SH-SY5Y (cell line): ENCODE results near the gene MRM2.

ENCODE experiments used
- GATA2 ChIP-seq: IDR thresholded peaks from 2 replicates; pipeline ENCODE4 v1.6.1; 2011; ENCODE audit warnings: mild to moderate bottlenecking, low read depth, low read length
- GATA3 ChIP-seq: IDR thresholded peaks from 2 replicates; pipeline ENCODE4 v1.6.1; 2011; ENCODE audit warnings: low read depth, mild to moderate bottlenecking, low read length, moderate library complexity

Gene MRM2

DNA sequence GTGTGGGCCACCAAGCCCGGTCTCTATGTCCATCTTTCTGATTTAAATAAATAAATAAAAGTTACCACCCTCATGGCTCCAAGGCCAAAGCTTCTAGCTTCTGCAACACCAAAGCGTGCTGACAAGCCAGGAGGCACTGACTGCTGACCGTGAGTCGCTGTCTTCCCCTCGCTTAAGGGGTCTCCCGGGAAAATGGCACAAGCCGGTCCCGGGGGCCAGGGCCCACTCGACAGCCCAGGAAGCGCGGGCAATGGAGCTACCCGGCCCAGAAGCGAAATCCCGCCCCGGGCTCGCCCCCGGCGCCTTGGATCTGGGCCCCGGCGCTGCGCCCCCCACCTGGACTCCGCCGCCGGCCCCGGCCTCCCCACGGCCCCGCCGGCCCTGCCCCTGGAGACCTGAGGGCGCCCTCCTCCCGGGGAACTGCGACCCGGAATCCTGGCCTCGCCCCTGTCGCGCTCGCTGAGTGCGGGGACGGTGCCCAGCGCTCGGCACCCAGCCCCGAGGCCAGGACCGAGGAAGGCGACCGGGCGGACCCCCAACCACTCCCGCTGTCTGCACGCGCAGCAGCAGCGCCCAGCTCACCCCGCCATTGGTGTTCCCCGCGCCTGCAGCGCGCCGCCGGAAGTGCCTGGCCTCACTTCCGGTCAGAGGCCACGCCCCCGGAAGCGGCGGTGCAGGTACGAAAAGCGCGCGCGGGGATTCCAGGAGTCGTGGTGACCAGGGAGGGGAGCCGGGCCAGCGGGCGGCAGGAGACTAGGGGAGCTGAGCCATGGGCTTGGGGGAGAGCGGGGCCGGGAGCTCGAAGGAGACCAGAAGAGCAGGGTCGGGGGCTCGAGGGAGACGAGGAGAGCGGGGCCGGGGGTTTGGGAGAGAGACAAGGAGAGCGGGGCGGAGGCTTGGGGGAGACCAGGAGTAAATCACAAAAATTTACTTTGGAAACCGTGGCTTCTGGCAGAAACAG lies at the start of gene MRM2, which contains the start of gene NUDT1:
Gene MRM2, minus strand, starts transcription at position 626 of the 961 bp plus-strand sequence. Its CDS starts 36 bp downstream, at position 590.
Gene NUDT1, plus strand, starts transcription at position 647 of the 961 bp plus-strand sequence. CDS start 2,349 bp downstream, outside the sequence.
- TF ChIP-seq GATA3, result no peak
- no peak for TF ChIP-seq GATA2

DNA sequence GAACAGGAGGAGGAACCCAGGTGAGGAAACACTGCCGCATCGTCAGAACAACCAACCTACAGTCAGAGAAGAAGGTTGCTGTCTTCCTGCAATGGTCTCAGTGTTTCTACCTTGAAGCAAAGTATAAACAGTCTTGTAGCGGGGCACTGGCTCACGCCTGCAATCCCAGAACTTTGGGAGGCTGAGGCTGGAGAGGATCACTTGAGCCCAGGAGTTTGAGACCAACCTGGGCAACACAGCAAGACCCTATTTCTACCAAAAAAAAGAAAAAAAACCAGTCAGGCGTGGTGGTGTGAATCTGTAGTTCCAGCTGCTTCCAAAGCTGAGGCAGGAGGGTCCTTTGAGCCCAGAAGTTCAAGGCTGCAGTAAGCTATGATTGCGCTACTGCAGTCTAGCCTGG lies 48.9 kb upstream of the MRM2 start:
- TF ChIP-seq GATA2 (no peak), GATA3 (no peak)

DNA sequence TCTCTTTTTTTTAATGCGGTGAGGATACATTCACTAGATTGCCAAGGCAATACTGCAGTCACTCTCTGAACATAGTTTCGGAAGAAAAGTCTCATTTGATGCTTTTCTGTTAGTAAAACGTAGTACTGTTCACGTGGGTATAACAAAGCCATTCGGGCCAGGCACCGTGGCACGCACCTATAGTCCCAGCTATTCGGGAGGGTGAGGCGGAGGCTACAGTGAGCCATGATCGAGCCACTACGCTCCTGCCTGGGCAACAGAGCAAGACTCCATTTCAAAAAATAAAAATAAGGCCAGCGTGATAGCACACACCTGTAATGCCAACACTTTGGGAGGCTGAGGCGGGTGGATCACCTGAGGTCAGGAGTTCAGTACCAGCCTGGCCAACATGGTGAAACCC lies 47.6 kb upstream of the MRM2 start:
- no peak for TF ChIP-seq GATA2
- TF ChIP-seq GATA3, result no peak

DNA sequence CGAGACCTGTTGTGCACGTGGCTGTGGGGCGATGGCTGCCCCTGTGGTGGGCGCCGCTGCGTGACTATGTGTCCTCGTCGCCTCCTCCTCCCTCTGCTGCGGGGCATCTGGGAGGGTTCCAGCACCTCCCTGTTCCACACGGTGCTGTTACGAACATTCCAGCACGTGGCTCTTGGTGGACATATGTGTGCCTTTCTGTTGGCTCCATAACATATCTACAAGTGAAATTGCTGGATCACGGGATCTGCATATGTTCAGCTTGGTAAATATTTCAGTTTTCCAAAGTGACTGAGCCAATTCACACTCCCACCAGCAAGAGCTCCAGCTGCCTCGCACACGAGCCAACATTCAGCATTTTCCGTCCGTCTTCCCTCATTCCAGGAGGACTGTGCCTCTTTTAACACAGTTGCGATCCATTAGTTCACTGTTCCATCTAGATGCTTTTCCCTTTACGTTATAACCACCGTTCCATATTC lies 47.1 kb upstream of the MRM2 start:
- TF ChIP-seq GATA2 (no peak), GATA3 (no peak)

DNA sequence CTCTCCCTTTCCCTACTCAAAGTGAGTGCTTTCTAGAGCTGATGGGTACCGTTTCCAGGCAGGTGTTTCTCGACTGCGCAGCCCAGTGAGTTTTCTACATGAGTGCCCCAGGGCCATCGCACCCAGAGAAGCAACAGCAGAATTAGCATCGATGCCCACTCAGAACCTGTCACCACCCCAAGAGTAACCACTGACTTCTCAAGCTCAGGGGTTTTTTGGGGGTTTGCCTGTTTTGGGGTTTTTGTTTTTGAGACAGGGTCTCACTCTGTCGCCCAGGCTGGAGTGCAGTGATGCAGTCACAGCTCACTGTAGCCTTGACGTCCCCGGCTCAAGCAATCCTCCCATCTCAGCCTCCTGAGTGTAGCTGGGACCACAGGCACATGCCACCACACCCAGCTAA lies 46.5 kb upstream of the MRM2 start:
- no peak for TF ChIP-seq GATA3
- no peak for TF ChIP-seq GATA2

DNA sequence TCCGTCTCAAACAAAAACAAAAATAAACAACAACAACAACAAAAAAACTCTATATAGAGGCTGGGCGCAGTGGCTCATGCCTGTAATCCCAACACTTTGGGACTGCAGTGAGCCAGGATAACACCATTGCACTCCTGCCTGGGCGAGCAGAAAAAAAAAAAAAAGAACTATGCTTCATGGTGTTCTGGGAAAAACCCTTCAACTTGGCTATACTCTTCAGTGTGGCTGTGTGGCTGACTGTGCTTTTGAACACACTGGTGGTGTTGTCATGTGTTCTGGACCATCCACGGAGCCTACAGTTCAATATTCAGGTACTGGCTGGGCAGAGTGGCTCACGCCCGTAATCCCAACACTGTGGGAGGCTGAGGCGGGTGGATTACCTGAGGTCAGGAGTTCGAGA lies 45.7 kb upstream of the MRM2 start:
- no peak for TF ChIP-seq GATA2
- no peak for TF ChIP-seq GATA3

DNA sequence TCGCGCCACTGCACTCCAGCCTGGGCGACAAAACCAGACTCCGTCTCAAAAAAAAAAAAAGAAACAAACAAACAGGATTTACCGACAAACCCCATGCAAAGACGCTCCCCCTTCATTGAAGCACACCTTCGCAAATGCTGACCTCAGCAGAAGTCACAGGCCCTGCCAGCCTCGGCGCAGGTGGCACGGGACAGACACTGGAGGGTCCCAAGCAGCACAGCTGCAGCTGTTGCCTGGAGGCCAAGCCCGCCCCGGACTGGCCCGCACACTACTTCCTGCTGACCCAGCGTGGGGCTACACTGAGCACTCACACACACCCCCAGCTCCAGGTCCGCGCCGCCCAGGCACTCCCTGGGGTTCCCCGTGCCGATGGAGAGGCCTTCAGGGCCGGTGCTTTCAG lies 41.1 kb upstream of the MRM2 start:
- TF ChIP-seq GATA3 (no peak), GATA2 (no peak)

DNA sequence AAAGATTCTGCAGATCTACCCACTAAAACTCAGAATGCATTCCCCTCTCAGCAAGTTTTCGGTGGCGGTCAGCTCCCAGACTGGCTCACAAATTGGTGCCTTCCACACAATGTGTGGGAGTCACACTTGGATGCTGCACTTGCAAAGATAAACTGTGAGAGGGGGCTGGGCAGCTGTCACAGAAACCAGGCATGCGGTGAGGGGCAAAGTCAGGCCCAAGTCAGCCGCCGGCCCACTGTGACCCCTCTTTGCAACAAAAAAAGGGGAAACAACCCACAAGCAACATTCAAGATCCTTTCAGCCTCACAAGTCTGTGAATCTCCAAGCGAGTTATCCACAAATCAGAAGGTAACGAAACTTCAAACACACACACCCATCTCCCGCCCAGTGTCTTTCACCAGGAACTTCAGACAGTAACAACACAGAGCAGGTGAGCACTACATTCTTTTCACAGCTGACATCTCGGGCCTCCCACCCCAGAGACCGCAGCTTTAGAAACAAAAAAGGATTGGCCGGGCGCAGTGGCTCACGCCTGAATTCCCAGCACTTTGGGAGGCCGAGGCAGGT lies 40.3 kb upstream of the MRM2 start:
- TF ChIP-seq GATA3, result no peak
- TF ChIP-seq GATA2, result no peak

DNA sequence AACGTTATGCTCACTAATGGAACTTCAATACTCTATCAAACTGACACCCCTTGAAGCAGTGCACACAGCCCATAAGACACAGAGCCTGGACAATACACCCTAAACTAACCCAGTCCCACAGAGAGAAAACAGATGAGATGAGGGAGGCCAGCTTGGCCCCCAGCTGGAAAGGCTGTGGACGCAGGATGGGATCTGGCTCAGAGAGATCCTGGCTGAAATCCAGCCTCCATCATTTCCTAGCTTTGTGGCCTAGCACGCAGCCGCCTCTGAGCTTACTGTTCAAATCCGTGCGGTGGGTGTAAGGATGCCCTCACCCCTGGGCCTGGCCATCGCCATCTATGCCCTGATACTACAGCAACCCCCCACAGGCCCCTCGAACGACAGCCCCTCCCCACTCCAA lies 39.5 kb upstream of the MRM2 start:
- no peak for TF ChIP-seq GATA3
- TF ChIP-seq GATA2, result no peak

DNA sequence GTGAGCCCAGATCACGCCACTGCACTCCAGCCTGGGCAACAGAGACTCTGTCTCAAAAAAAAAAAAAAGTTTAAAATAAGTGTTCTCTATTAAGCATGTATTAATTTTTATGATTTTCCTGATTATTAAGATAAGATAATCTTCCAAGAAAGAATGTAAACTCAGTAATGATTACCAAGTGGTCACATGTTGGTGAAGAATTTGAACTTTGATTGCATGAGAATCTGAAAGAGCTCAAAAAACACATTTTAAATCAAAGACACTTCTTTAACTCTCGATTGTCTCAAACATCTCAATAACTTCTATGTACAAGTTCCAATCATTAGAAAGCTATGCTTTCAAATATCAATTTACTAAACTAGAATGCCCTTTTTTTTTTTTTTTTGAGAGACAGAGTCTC lies 38.4 kb upstream of the MRM2 start:
- TF ChIP-seq GATA3, result no peak
- no peak for TF ChIP-seq GATA2

DNA sequence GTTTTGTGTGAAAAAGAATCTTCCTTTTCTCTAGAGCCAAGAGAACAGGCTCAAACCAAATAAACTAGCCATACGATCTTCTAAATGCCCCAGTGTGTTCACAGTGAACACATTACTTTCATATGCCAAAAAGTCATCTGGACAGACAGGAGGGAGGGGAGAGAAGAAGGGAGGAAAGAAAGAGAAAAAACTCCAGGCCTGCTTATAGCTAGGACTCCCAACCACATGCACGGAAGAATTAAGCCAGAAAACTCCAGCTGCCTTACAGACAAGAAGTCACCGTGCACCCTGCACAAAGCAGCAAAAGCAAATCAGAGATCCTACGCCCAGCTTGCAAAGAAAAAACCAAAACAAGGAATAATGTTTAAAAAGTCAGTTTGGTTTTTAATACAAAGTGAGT lies 37.9 kb upstream of the MRM2 start:
- TF ChIP-seq GATA3 (no peak), GATA2 (no peak)

DNA sequence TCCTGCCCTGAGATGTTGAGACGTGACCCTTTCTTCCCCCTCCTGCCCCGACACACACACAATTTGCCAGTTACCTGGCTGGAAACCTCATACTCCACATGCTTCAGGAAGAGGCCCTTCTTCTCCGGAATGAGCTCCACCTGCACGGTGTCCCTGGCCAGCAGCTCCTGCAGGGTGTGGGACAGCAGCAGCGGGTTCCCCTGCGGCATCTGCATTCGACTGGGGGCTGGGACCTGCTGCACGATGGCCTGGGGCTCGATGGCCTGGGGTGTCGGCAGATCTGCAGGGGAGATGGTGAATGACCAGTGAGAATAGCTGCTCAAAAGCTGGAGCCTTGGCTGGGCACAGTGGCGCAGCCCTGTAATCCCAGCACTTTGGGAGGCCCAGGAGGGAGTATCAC lies 36.0 kb upstream of the MRM2 start:
- TF ChIP-seq GATA2 (no peak), GATA3 (no peak)

DNA sequence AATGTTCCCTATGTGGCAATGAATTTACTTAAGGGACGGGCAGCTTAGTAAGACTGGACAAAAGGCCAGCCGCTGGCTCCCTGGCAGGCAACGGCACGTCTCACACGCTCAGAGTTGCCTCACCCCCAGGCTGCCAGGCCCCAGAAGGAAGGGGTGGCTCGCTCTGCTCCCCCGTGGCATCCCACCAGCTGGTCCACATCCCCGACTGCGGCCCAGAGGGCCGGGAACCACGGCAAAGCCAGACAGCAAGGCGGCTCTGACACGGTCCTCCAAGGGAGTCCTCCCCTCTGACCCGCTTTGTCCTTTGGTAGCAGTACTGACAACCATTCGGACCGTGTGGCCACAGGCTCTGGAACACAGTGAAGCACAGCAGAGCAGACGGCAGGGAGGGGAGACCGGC lies 34.1 kb upstream of the MRM2 start:
- no peak for TF ChIP-seq GATA2
- TF ChIP-seq GATA3, result no peak

DNA sequence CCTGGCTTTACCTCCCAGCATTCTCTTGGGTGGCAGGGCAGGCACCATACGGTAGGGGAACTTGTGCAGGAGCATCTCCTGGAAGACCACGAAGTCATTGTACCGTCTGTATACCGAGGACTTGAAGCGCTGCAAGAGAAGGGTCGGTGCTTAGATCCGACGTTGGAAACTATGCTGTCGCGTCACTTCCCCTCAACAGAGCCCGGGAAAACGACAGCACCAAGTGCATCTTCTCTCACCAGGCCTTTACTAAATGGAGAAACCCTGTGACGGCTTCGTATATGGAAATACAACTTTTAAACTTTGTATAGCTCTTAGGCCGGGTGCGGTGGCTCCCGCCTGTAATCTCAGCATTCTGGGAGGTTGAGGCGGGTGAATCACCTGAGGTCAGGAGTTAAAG lies 33.1 kb upstream of the MRM2 start:
- TF ChIP-seq GATA2 (no peak), GATA3 (no peak)

DNA sequence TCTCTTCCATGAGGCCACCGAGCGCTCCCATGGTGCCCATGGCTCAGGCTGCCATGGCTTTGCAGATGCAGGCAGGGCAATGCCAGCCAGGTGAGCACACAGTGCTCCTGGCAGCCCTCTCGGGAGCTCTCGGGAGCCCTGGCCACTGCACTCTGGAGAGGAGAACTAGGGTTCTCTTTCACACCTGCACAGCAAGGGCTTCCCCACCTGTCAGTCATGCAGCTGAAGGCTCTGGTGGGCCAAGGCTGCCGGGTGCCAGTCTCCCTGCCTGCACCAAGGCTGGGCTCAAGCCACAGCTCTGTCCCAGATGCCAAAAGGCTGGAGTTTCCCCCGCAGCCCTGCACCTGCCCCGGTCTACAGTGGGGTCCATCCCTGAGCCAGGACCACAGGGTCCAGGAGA lies 32.7 kb upstream of the MRM2 start:
- TF ChIP-seq GATA3 (no peak), GATA2 (no peak)
